Measurements from ENCODE around the gene TXNRD3.

TXNRD3 gene

GRCh38 chr3:126665959-126666657 is 11.2 kb upstream of the TXNRD3 start:
- Histone ChIP-seq H3F3A (ENCODE audit: insufficient read depth, low read length) (no peaks in the 10 kb centered on the region), H3K4me2 (ENCODE audit: low read depth, low read length) (no peak overlapping the region), H3K36me3 (replicated peaks; ENCODE audit: insufficient read depth, low read length) (no peaks in the 10 kb centered on the region), H3K27ac (ENCODE audit: low read length) (no peak overlapping the region), H3K27me3 (replicated peaks; ENCODE audit: insufficient read depth, low read length) (peaks cover 8% of the 10 kb centered on the region), H3K4me1 (ENCODE audit: low read length) (no peaks in the 10 kb centered on the region), H4K20me1 (ENCODE audit: insufficient read depth, low read length) (no peaks in the 10 kb centered on the region), H3K9ac (ENCODE audit: low read length) (no peak overlapping the region), H3K9me2 (replicated peaks; ENCODE audit: insufficient read depth, low read length) (no peaks in the 10 kb centered on the region), H3K4me3 (ENCODE audit: low read length) (no peak overlapping the region), H3K9me3 (replicated peaks; ENCODE audit: insufficient read depth, low read length) (no peaks in the 10 kb centered on the region), H3K79me2 (ENCODE audit: low read length) (no peaks in the 10 kb centered on the region), H2AFZ (ENCODE audit: low read length) (no peak overlapping the region)
- TF ChIP-seq EZH2phosphoT487 (IDR thresholded peaks at IDR 0.05; ENCODE audit: low read length), result no peak
- no peak for DNase-seq

DNA sequence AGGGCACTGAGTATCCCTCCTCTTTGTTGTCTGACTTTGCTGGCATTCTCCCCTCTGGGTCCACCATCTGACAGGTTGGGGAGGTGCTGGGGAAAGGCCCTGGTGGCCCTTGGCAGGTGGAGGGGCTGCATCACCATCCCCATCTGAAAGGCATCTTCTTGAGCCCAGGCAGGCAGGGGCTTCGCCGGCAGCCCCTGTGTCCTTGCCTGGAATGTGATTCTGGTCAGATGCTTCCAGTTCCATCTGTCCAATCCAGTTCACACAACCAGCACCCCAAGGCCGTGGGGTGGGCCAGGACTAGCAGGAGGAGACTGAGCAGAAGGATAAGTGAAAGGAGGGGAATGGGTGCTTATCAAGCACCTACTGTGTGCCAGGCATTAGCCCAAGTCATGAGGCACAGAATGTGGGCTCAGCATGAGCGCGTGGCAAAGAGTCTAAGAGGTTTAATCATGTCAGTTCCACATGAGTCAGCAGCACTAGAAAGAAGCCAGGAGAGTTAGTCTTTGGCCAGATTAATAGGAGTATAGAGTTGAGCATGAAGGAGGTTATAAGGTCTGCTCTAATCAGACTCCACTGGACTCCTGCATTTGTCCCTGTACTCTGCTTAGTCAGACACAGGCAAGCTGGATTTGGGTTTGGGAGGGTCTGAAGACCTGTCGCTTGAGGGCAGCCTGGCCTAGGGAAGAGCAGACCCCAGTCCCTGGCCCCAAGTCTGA is 10.5 kb upstream of the TXNRD3 start:
- H3K9me2 ChIP-seq (replicated peaks; ENCODE audit: insufficient read depth, low read length), result no peaks in the 10 kb centered on the region
- TF ChIP-seq EZH2 (optimal IDR thresholded peaks at IDR 0.05; ENCODE audit: low read depth, low read length), result no peak
- TF ChIP-seq, protein P1, sequence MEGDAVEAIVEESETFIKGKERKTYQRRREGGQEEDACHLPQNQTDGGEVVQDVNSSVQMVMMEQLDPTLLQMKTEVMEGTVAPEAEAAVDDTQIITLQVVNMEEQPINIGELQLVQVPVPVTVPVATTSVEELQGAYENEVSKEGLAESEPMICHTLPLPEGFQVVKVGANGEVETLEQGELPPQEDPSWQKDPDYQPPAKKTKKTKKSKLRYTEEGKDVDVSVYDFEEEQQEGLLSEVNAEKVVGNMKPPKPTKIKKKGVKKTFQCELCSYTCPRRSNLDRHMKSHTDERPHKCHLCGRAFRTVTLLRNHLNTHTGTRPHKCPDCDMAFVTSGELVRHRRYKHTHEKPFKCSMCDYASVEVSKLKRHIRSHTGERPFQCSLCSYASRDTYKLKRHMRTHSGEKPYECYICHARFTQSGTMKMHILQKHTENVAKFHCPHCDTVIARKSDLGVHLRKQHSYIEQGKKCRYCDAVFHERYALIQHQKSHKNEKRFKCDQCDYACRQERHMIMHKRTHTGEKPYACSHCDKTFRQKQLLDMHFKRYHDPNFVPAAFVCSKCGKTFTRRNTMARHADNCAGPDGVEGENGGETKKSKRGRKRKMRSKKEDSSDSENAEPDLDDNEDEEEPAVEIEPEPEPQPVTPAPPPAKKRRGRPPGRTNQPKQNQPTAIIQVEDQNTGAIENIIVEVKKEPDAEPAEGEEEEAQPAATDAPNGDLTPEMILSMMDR (IDR thresholded peaks at IDR 0.05; ENCODE audit: low read length), result no peak
- no peak for TF ChIP-seq EZH2phosphoT487 (IDR thresholded peaks at IDR 0.05; ENCODE audit: low read length)
- no peak overlapping the region for H2AFZ ChIP-seq (ENCODE audit: low read length)
- no peaks in the 10 kb centered on the region for H4K20me1 ChIP-seq (ENCODE audit: insufficient read depth, low read length)
- no peaks in the 10 kb centered on the region for H3K9me3 ChIP-seq (replicated peaks; ENCODE audit: insufficient read depth, low read length)
- no peak for DNase-seq
- no peaks in the 10 kb centered on the region for H3K79me2 ChIP-seq (ENCODE audit: low read length)
- no peak overlapping the region for H3K4me2 ChIP-seq (ENCODE audit: low read depth, low read length)
- no peaks in the 10 kb centered on the region for H3K36me3 ChIP-seq (replicated peaks; ENCODE audit: insufficient read depth, low read length)
- no peak overlapping the region for H3K9ac ChIP-seq (ENCODE audit: low read length)
- H3K27me3 ChIP-seq (replicated peaks; ENCODE audit: insufficient read depth, low read length), result peaks cover 8% of the 10 kb centered on the region
- H3K4me1 ChIP-seq (ENCODE audit: low read length), result no peaks in the 10 kb centered on the region
- no peaks in the 10 kb centered on the region for H3F3A ChIP-seq (ENCODE audit: insufficient read depth, low read length)
- H3K4me3 ChIP-seq (ENCODE audit: low read length), result no peak overlapping the region
- no peak overlapping the region for H3K27ac ChIP-seq (ENCODE audit: low read length)

- no peak for DNase-seq
- Histone ChIP-seq H3K27ac (ENCODE audit: low read length) (no peak overlapping the region), H3K27me3 (replicated peaks; ENCODE audit: insufficient read depth, low read length) (peaks cover 8% of the 10 kb centered on the region), H3K79me2 (ENCODE audit: low read length) (no peaks in the 10 kb centered on the region), H3K4me3 (ENCODE audit: low read length) (no peak overlapping the region), H3K9me2 (replicated peaks; ENCODE audit: insufficient read depth, low read length) (no peaks in the 10 kb centered on the region), H3F3A (ENCODE audit: insufficient read depth, low read length) (no peaks in the 10 kb centered on the region), H2AFZ (ENCODE audit: low read length) (no peak overlapping the region), H3K9ac (ENCODE audit: low read length) (no peak overlapping the region), H4K20me1 (ENCODE audit: insufficient read depth, low read length) (no peaks in the 10 kb centered on the region), H3K36me3 (replicated peaks; ENCODE audit: insufficient read depth, low read length) (no peaks in the 10 kb centered on the region), H3K4me2 (ENCODE audit: low read depth, low read length) (no peak overlapping the region), H3K9me3 (replicated peaks; ENCODE audit: insufficient read depth, low read length) (no peaks in the 10 kb centered on the region), H3K4me1 (ENCODE audit: low read length) (no peaks in the 10 kb centered on the region)
- TF ChIP-seq EZH2 (optimal IDR thresholded peaks at IDR 0.05; ENCODE audit: low read depth, low read length) (no peak), EZH2phosphoT487 (IDR thresholded peaks at IDR 0.05; ENCODE audit: low read length) (no peak)
- TF ChIP-seq, protein P1 (IDR thresholded peaks at IDR 0.05; ENCODE audit: low read length), result no peak
These were observed 9.8 kb upstream of the TXNRD3 start for GRCh38 chr3:126664591-126665214.
